Mononuclear cell (primary cell): ENCODE measurements around the gene XPOT. TPM values are rescaled to one million over a fixed set of nuclear protein-coding genes. Genes with fewer than 3 reads are reported as not detected.

Experiments
- H3K27me3 ChIP-seq: 2 replicates; pipeline ENCODE4 v1.6.0; 2011; ENCODE audit warnings: low read length, control low read depth; ENCODE audit not compliant: insufficient read depth
- H3K4me1 ChIP-seq: 2 replicates; pipeline ENCODE4 v1.5.1; 2011; ENCODE audit warnings: mild to moderate bottlenecking, low read length, control low read depth; ENCODE audit not compliant: insufficient read depth
- H3K4me3 ChIP-seq: 2 replicates; pipeline ENCODE4 v1.5.1; 2011; ENCODE audit warnings: mild to moderate bottlenecking, low read length, moderate library complexity
- H3K9me3 ChIP-seq: 2 replicates; pipeline ENCODE4 v1.5.1; 2011; ENCODE audit warnings: low read depth, mild to moderate bottlenecking, control low read depth, low read length
- total RNA-seq: library from RNA; depleted of rRNA; stranded (reverse); fragments of >200 nt; gene quantifications from one replicate; pipeline ENCODE4 v1.2.3, GENCODE V29; 2012

XPOT gene
- total RNA-seq, 1 donor, result 44.6 TPM

- Histone ChIP-seq H3K4me3 (no peak overlapping the region), H3K27me3 (no peaks in the 10 kb centered on the region), H3K9me3 (no peaks in the 10 kb centered on the region), H3K4me1 (no peaks in the 10 kb centered on the region)
These were observed 65.4 kb downstream of the XPOT start for GRCh38 chr12:64469455-64470142.

GRCh38 chr12:64470495-64470894, 66.3 kb downstream of the XPOT start:
- Histone ChIP-seq H3K4me3 (no peak overlapping the region), H3K4me1 (no peaks in the 10 kb centered on the region), H3K9me3 (peaks cover 2% of the 10 kb centered on the region), H3K27me3 (no peaks in the 10 kb centered on the region)

- no peaks in the 10 kb centered on the region for H3K27me3 ChIP-seq
- H3K4me1 ChIP-seq, result no peaks in the 10 kb centered on the region
- H3K9me3 ChIP-seq, result peaks cover 11% of the 10 kb centered on the region
- no peak overlapping the region for H3K4me3 ChIP-seq
These were observed 69.0 kb downstream of the XPOT start for GRCh38 chr12:64473176-64473575.

DNA sequence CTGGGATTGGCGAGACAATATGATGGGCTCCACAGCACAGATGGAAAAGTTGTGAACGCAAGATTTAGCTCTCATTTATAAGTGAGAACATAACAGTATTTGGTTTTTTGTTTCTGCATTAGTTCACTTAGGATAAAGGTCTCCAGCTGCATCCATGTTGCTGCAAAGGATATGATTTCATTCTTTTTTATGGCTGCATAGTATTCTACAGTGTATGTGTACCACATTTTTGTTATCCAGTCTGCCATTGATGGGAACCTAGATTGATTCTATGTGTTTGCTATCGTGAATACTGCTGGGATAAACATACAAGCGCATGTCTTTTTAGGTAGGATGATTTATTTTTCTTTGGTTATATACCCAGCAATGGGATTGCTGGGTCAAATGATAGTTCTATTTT, 71.3 kb downstream of the XPOT start:
- Histone ChIP-seq H3K27me3 (no peaks in the 10 kb centered on the region), H3K4me1 (no peaks in the 10 kb centered on the region), H3K9me3 (peaks cover 11% of the 10 kb centered on the region), H3K4me3 (no peak overlapping the region)

GRCh38 chr12:64476844-64477243, 72.7 kb downstream of the XPOT start:
- H3K27me3 ChIP-seq, result no peaks in the 10 kb centered on the region

DNA sequence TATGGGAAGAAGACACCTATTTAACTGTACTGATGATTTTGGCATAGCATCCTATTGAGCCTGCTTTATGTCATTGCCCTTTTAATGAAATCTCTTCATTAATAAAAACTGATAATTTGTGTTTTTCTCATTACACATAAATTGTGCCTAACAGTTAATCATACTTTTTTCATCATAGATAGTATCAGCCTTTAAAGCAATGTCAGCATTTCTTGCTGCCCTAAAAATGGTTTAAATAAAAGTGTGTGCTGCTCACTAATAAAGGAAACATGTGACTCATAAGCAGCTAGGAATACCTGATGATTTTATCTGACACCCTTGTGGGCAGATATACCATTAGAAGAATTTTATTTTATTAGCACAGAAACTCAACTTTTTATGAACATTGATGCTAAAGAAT, 74.5 kb downstream of the XPOT start:
- Histone ChIP-seq H3K4me1 (no peaks in the 10 kb centered on the region), H3K4me3 (no peak overlapping the region), H3K9me3 (peaks cover 11% of the 10 kb centered on the region), H3K27me3 (no peaks in the 10 kb centered on the region)

More at GRCh38 chr12:64476844-64477243, 72.7 kb downstream of the XPOT start:
- H3K4me1 ChIP-seq, result no peaks in the 10 kb centered on the region
- no peak overlapping the region for H3K4me3 ChIP-seq
- peaks cover 11% of the 10 kb centered on the region for H3K9me3 ChIP-seq

DNA sequence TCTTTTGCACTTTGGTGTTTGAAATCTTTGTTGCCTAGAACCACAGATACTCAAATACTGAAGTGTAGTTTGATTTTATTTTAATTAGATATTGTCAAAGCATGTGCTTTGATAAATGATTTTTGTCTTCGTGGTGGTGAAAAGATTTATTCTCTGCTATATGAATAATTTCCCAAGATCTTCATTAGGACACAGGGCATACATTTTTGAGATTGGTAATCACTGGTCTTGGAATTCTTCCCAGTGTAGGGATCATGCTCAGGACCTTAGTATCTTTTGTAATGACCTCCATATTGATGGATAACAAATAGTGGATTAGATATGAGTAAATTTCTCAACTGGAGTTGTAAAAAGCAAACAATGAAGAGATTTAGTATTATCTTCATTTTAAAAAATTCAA, 76.0 kb downstream of the XPOT start:
- Histone ChIP-seq H3K4me3 (no peak overlapping the region), H3K9me3 (peaks cover 11% of the 10 kb centered on the region), H3K4me1 (no peaks in the 10 kb centered on the region), H3K27me3 (no peaks in the 10 kb centered on the region)

DNA sequence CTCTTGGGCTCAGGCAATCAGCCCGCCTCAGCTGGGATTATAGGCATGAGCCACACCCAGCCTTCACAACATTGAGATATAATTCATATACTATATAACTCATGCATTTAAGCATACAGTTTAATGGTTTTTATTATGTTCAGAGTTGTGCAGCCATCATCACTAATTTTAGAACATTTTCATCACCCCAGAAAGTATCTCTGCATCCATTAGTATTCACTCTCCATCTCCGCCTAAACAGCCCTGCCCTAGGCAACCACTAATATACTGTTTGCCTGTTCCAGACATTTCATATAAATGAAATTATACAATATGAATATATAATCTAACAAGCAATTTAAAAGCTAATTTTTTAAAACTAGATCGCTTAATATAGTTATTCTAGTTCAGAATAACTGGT, 82.5 kb downstream of the XPOT start:
- Histone ChIP-seq H3K4me1 (no peaks in the 10 kb centered on the region), H3K4me3 (no peak overlapping the region), H3K27me3 (no peaks in the 10 kb centered on the region), H3K9me3 (no peaks in the 10 kb centered on the region)

- no peaks in the 10 kb centered on the region for H3K4me1 ChIP-seq
- H3K4me3 ChIP-seq, result no peak overlapping the region
- no peaks in the 10 kb centered on the region for H3K9me3 ChIP-seq
- H3K27me3 ChIP-seq, result no peaks in the 10 kb centered on the region
These were observed 87.5 kb downstream of the XPOT start for GRCh38 chr12:64491718-64492117.

DNA sequence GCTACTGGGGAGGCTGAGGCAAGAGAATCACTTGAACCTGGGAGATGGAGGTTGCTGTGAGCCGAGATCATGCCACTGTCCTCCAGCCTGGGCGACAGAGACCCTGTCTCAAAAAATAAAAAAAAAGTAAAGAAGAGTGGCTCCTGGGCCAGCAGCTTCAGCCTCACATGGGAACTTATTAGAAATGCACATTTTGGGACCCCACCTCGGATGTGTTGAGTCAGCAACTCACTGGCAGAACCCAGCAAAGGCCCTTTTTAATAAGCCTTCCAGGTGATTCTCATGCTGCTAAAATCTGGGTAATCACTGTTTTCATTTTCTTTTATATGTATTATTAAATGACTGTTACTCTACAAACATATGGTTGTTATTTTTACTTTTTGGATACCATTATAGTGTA, 89.3 kb downstream of the XPOT start:
- H3K9me3 ChIP-seq, result no peaks in the 10 kb centered on the region
- H3K27me3 ChIP-seq, result no peaks in the 10 kb centered on the region
- H3K4me1 ChIP-seq, result no peaks in the 10 kb centered on the region
- H3K4me3 ChIP-seq, result no peak overlapping the region

GRCh38 chr12:64494998-64495729, 91.0 kb downstream of the XPOT start:
- Histone ChIP-seq H3K4me3 (no peak overlapping the region), H3K27me3 (no peaks in the 10 kb centered on the region), H3K9me3 (no peaks in the 10 kb centered on the region), H3K4me1 (peaks cover 2% of the 10 kb centered on the region)

- Histone ChIP-seq H3K27me3 (no peaks in the 10 kb centered on the region), H3K4me1 (peaks cover 11% of the 10 kb centered on the region), H3K4me3 (no peak overlapping the region), H3K9me3 (no peaks in the 10 kb centered on the region)
These were observed 92.7 kb downstream of the XPOT start for GRCh38 chr12:64496839-64497400.

DNA sequence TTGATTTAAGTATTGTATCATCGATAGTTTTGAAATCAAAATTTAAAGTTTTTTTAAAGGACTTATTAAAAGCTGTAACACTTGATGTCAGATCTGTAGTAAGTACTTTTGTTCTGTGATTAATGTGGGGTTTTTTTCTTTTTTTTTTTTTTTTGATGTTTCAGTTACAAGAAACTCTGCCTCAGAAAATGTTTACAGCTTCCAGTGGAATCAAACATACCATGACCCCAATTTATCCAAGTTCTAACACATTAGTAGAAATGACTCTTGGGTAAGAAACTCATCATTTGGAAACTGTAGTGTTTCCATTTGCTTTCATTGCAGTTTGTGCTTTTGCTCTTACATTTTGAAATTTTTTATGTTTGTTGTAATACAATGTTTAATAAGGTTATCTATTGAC, 93.3 kb downstream of the XPOT start:
- Histone ChIP-seq H3K4me3 (no peak overlapping the region), H3K4me1 (peaks cover 11% of the 10 kb centered on the region), H3K27me3 (no peaks in the 10 kb centered on the region), H3K9me3 (no peaks in the 10 kb centered on the region)

DNA sequence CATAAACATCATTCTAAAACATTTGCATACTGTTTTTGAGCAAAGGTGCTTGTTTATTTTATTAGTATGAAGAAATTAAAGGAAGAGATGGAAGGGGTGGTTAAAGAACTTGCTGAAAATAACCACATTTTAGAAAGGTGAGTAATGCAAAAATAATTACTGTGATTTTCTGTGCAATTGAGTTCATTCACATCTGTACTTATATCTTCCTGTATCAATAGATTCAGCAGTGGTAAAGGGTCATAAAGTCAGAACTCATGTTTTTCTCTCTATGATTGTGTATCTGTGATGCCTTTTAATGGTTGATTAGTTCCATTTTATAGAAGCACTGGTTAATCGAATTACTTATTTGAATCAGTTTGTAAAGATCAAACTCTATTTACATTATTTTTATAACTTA, 93.7 kb downstream of the XPOT start:
- H3K4me1 ChIP-seq, result peaks cover 11% of the 10 kb centered on the region
- no peaks in the 10 kb centered on the region for H3K27me3 ChIP-seq
- no peak overlapping the region for H3K4me3 ChIP-seq
- no peaks in the 10 kb centered on the region for H3K9me3 ChIP-seq

DNA sequence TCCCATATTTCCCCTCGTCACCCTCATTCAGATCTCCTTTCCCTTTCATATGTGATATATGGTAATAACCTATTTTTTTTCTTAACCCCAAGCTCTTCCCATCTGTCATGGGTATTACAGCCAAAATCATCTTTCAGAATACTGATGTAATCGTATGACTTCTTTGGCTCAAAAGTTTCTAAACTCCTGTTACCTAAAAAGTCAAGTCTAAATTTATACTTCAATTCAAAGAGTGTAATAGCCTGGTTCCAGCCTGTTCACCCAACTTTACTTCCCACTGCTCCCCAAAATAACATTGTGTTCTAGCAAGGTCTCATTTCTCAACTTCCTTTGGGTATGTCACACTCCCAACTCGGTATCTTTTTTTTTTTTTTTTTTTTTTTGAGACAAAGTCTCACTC, 96.2 kb downstream of the XPOT start:
- H3K4me3 ChIP-seq, result no peak overlapping the region
- H3K4me1 ChIP-seq, result peaks cover 11% of the 10 kb centered on the region
- no peaks in the 10 kb centered on the region for H3K27me3 ChIP-seq
- no peaks in the 10 kb centered on the region for H3K9me3 ChIP-seq
